OCI-LY7 (cell line): ENCODE data around the gene MRPS18A. TPM values are rescaled to one million over a fixed set of nuclear protein-coding genes. Genes with fewer than 3 reads are reported as not detected.

Experiments used
- BruUV-seq: library from RNA; stranded (reverse); fragments of 400-500 nt; replicated peaks from 2 replicates; lab custom pipeline; 2021; lab: Mats Ljungman, UMichigan
- CTCF ChIA-PET: fragments of 300-600 bp; sonication (Branson Sonifier 250); formaldehyde crosslinking; loops from one replicate; lab custom pipeline; 2022; ENCODE audit warnings: antibody characterized with exemption; ENCODE audit not compliant: unreplicated experiment; lab: Charles Lee
- POLR2A ChIA-PET: fragments of 300-600 bp; sonication (Branson Sonifier 250); formaldehyde crosslinking; loops from one replicate; lab custom pipeline; 2022; ENCODE audit warnings: antibody characterized with exemption; lab: Charles Lee
- DNase-seq: peaks from one replicate; pipeline ENCODE4 v3.0.0-alpha.2; 2015; ENCODE audit warnings: low spot score
- H2AFZ ChIP-seq: fragments of 200-600 bp; sonication (generic), shearing (Covaris generic); 2 replicates; pipeline ENCODE4 v1.6.1; 2014; ENCODE audit warnings: mild to moderate bottlenecking, antibody characterized with exemption, low read length, moderate library complexity
- H3K27ac ChIP-seq: fragments of 200-600 bp; sonication (generic); 2 replicates; pipeline ENCODE4 v1.5.1; 2014; ENCODE audit warnings: mixed run types, low read depth, mild to moderate bottlenecking, moderate library complexity, low read length, inconsistent platforms; ENCODE audit not compliant: poor library complexity, severe bottlenecking
- H3K36me3 ChIP-seq: fragments of 200-600 bp; sonication (generic); 2 replicates; pipeline ENCODE4 v1.6.1; 2014; ENCODE audit warnings: mild to moderate bottlenecking, antibody characterized with exemption, low read length, moderate library complexity, mixed read lengths; ENCODE audit not compliant: insufficient read depth
- H3K4me1 ChIP-seq: fragments of 200-600 bp; sonication (generic); 2 replicates; pipeline ENCODE4 v1.5.1; 2014; ENCODE audit warnings: mild to moderate bottlenecking, low read length; ENCODE audit not compliant: insufficient read depth, poor library complexity, severe bottlenecking
- H3K4me2 ChIP-seq: fragments of 200-600 bp; sonication (generic); 2 replicates; pipeline ENCODE4 v1.6.1; 2014; ENCODE audit warnings: mild to moderate bottlenecking, low read length
- H3K4me3 ChIP-seq: fragments of 200-600 bp; sonication (generic); 2 replicates; pipeline ENCODE4 v1.5.1; 2014; ENCODE audit warnings: mild to moderate bottlenecking, low read depth, low read length; ENCODE audit not compliant: poor library complexity, severe bottlenecking
- H3K79me2 ChIP-seq: fragments of 200-600 bp; sonication (generic); 2 replicates; pipeline ENCODE4 v1.6.1; 2016; ENCODE audit warnings: low read depth, mild to moderate bottlenecking, low read length, moderate library complexity, mixed read lengths; ENCODE audit not compliant: insufficient read depth
- H3K9me2 ChIP-seq: fragments of 200-600 bp; sonication (generic); 2 replicates; pipeline ENCODE4 v1.6.1; 2016; ENCODE audit warnings: mild to moderate bottlenecking, low read length, mixed read lengths; ENCODE audit not compliant: insufficient read depth
- H3K9me3 ChIP-seq: fragments of 200-600 bp; sonication (generic); 2 replicates; pipeline ENCODE4 v1.6.1; 2014; ENCODE audit warnings: mild to moderate bottlenecking, mixed run types, low read length, mixed read lengths
- H4K20me1 ChIP-seq: fragments of 200-600 bp; sonication (generic); 2 replicates; pipeline ENCODE4 v1.6.1; 2014; ENCODE audit warnings: mild to moderate bottlenecking, antibody characterized with exemption, low read length, moderate library complexity, mixed read lengths; ENCODE audit not compliant: insufficient read depth
- CTCF ChIP-seq: fragments of 200-600 bp; sonication (generic); conservative IDR thresholded peaks from 2 replicates; pipeline ENCODE4 v1.5.1; 2014; ENCODE audit warnings: mild to moderate bottlenecking, antibody characterized with exemption, low read length, moderate library complexity, mixed read lengths
- EZH2phosphoT487 ChIP-seq: fragments of 200-600 bp; sonication (generic); IDR thresholded peaks from 2 replicates; pipeline ENCODE4 v1.6.1; 2018; ENCODE audit warnings: low read depth, borderline replicate concordance, mild to moderate bottlenecking, mixed run types, antibody characterized with exemption, low read length, moderate library complexity, mixed read lengths
- intact Hi-C: fragments of 100-400 bp; cut with micrococcal nuclease; formaldehyde crosslinking; loops from one replicate; pipeline ENCODE4 v1.10.0; 2022; ENCODE audit not compliant: unreplicated experiment
- total RNA-seq, 2 experiments: library from RNA; depleted of rRNA in 1 of 2; stranded (reverse); fragments of >200 nt in 1 of 2; shearing (Covaris generic) in 1 of 2; gene quantifications; 2 replicates each; pipeline ENCODE4 v1.2.3, GENCODE V29; 2014 to 2022

The MRPS18A gene
- total RNA-seq, 2 experiments from 2014 or later = 61.6 to 86.1 TPM

GRCh38 chr6:43712579-43712978, 25.0 kb upstream of the MRPS18A start:
- Histone ChIP-seq H3K4me1 (peaks cover 77% of the 10 kb centered on the region), H3K36me3 (no peaks in the 10 kb centered on the region), H3K4me3 (no peak overlapping the region), H3K9me3 (no peaks in the 10 kb centered on the region), H3K4me2 (no peak overlapping the region), H2AFZ (no peak overlapping the region), H3K9me2 (no peaks in the 10 kb centered on the region), H3K79me2 (no peaks in the 10 kb centered on the region), H3K27ac (no peak overlapping the region), H4K20me1 (no peaks in the 10 kb centered on the region)
- ChIA-PET CTCF (no interaction called here), POLR2A (interaction anchor here (0.5 to 0.8 kb wide), 5 partner anchors 10 to 535 kb away, joined by 3 to 4 read pairs (median 4); partner anchors contain the start of gene HSP90AB1)
- no TSS peak for BruUV-seq
- TF ChIP-seq EZH2phosphoT487 (no peak), CTCF (no peak)
- intact Hi-C loops = loop anchor here (10.0 kb wide), 1 partner anchor 78 kb away; the partner anchor contains the start of gene MAD2L1BP
- DNase-seq = no peak

- DNase-seq = no peak
- no peak overlapping the region for H3K4me3 ChIP-seq
- H3K9me2 ChIP-seq = no peaks in the 10 kb centered on the region
- H3K27ac ChIP-seq = no peak overlapping the region
- intact Hi-C loops = loop anchor here (10.0 kb wide), 1 partner anchor 76 kb away; the partner anchor contains the start of gene MAD2L1BP
- no peaks in the 10 kb centered on the region for H3K79me2 ChIP-seq
- no peak overlapping the region for H3K4me2 ChIP-seq
- H3K36me3 ChIP-seq = no peaks in the 10 kb centered on the region
- H3K9me3 ChIP-seq = no peaks in the 10 kb centered on the region
- TF ChIP-seq CTCF (no peak), EZH2phosphoT487 (no peak)
- POLR2A ChIA-PET = no interaction called here
- no peaks in the 10 kb centered on the region for H4K20me1 ChIP-seq
- CTCF ChIA-PET = no interaction called here
- H2AFZ ChIP-seq = no peak overlapping the region
- BruUV-seq = no TSS peak
- H3K4me1 ChIP-seq = peaks cover 77% of the 10 kb centered on the region
Measured at GRCh38 chr6:43710576-43710975, 23.0 kb upstream of the MRPS18A start.

- Histone ChIP-seq H4K20me1 (no peaks in the 10 kb centered on the region), H2AFZ (no peak overlapping the region), H3K9me3 (no peaks in the 10 kb centered on the region), H3K9me2 (no peaks in the 10 kb centered on the region), H3K4me2 (no peak overlapping the region), H3K4me1 (peaks cover 77% of the 10 kb centered on the region), H3K27ac (no peak overlapping the region), H3K4me3 (no peak overlapping the region), H3K79me2 (no peaks in the 10 kb centered on the region), H3K36me3 (no peaks in the 10 kb centered on the region)
- intact Hi-C loops = loop anchor here (10.0 kb wide), 3 partner anchors 75 to 515 kb away; partner anchors contain the start of genes MAD2L1BP and SLC29A1
- BruUV-seq = no TSS peak
- CTCF ChIA-PET = interaction anchor here (0.7 kb wide), 1 partner anchor 14 kb away, joined by 3 read pairs; no protein-coding TSS in a partner anchor
- no peak for DNase-seq
- TF ChIP-seq EZH2phosphoT487 = no peak
- no peak for TF ChIP-seq CTCF
- POLR2A ChIA-PET = no interaction called here
Measured at GRCh38 chr6:43709654-43710303, 22.2 kb upstream of the MRPS18A start.
